Ishikawa (cell line): Measurements from ENCODE around the gene FBXL17.

Source experiments
- CEBPB ChIP-seq: IDR thresholded peaks from 2 replicates; pipeline ENCODE4 v1.6.1; 2012
- EGR1 ChIP-seq: IDR thresholded peaks from 2 replicates; pipeline ENCODE4 v1.6.1; 2012
- EP300 ChIP-seq: IDR thresholded peaks from 2 replicates; pipeline ENCODE4 v1.6.1; 2012; ENCODE audit warnings: borderline replicate concordance
- FOXM1 ChIP-seq: IDR thresholded peaks from 2 replicates; pipeline ENCODE4 v1.6.1; 2012; ENCODE audit warnings: low read depth, borderline replicate concordance
- NFIC ChIP-seq: IDR thresholded peaks from 2 replicates; pipeline ENCODE4 v1.6.1; 2012
- RAD21 ChIP-seq: IDR thresholded peaks from 2 replicates; pipeline ENCODE4 v1.6.1; 2012; ENCODE audit warnings: low read depth
- TAF1 ChIP-seq: IDR thresholded peaks from 2 replicates; pipeline ENCODE4 v1.6.1; 2012; ENCODE audit warnings: low read depth, mild to moderate bottlenecking
- TCF12 ChIP-seq: IDR thresholded peaks from 2 replicates; pipeline ENCODE4 v1.6.1; 2012; ENCODE audit warnings: low read depth
- TEAD4 ChIP-seq: IDR thresholded peaks from 2 replicates; pipeline ENCODE4 v1.6.1; 2012
- YY1 ChIP-seq: IDR thresholded peaks from 2 replicates; pipeline ENCODE4 v1.6.1; 2012; ENCODE audit warnings: low read depth
- ZBTB7A ChIP-seq: IDR thresholded peaks from 2 replicates; pipeline ENCODE4 v1.6.1; 2012; ENCODE audit warnings: low read depth
- TF ChIP-seq, protein P1 (sequence below): IDR thresholded peaks from 2 replicates; pipeline ENCODE4 v1.6.1; 2012; ENCODE audit warnings: low read depth, mild to moderate bottlenecking
- TF ChIP-seq, protein P2 (sequence below): IDR thresholded peaks from 2 replicates; pipeline ENCODE4 v1.6.1; 2012
- TF ChIP-seq, protein P3 (sequence below): IDR thresholded peaks from 2 replicates; pipeline ENCODE4 v1.6.1; 2012

DNA sequence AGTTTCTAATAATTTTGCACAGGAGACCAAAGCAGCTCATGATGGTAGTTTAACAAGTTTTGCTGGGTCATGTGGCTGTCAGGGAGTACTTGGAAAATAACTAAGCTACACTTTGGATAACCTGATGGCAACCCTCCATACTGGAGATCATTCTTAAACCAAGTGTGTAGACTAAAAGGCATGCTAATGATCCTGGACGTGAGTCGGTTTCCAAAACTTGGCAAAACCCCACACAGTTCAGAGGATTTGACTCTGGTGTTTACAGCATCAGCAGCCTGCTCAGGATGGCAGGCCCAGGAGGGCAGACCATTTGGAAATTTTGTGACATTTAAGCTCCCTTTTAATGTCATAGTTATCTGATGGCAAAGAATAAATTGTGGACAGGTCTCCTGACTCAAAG is 514.6 kb downstream of the FBXL17 start:
- TF ChIP-seq YY1 (no peak), RAD21 (no peak), EP300 (no peak), EGR1 (no peak), FOXM1 (no peak), CEBPB (no peak), ZBTB7A (no peak), TEAD4 (no peak), TAF1 (no peak), NFIC (no peak), TCF12 (no peak)
- TF ChIP-seq, protein P1, sequence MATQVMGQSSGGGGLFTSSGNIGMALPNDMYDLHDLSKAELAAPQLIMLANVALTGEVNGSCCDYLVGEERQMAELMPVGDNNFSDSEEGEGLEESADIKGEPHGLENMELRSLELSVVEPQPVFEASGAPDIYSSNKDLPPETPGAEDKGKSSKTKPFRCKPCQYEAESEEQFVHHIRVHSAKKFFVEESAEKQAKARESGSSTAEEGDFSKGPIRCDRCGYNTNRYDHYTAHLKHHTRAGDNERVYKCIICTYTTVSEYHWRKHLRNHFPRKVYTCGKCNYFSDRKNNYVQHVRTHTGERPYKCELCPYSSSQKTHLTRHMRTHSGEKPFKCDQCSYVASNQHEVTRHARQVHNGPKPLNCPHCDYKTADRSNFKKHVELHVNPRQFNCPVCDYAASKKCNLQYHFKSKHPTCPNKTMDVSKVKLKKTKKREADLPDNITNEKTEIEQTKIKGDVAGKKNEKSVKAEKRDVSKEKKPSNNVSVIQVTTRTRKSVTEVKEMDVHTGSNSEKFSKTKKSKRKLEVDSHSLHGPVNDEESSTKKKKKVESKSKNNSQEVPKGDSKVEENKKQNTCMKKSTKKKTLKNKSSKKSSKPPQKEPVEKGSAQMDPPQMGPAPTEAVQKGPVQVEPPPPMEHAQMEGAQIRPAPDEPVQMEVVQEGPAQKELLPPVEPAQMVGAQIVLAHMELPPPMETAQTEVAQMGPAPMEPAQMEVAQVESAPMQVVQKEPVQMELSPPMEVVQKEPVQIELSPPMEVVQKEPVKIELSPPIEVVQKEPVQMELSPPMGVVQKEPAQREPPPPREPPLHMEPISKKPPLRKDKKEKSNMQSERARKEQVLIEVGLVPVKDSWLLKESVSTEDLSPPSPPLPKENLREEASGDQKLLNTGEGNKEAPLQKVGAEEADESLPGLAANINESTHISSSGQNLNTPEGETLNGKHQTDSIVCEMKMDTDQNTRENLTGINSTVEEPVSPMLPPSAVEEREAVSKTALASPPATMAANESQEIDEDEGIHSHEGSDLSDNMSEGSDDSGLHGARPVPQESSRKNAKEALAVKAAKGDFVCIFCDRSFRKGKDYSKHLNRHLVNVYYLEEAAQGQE, result no peak
- TF ChIP-seq, protein P2, sequence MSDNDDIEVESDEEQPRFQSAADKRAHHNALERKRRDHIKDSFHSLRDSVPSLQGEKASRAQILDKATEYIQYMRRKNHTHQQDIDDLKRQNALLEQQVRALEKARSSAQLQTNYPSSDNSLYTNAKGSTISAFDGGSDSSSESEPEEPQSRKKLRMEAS, result no peak
- TF ChIP-seq, protein P3, sequence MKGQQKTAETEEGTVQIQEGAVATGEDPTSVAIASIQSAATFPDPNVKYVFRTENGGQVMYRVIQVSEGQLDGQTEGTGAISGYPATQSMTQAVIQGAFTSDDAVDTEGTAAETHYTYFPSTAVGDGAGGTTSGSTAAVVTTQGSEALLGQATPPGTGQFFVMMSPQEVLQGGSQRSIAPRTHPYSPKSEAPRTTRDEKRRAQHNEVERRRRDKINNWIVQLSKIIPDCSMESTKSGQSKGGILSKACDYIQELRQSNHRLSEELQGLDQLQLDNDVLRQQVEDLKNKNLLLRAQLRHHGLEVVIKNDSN, result no peak
